Endothelial cell (in vitro differentiated cells): ENCODE results near the gene GMCL2. TPM values are rescaled to one million over a fixed set of nuclear protein-coding genes. Genes with fewer than 3 reads are reported as not detected.

ENCODE experiments used
- DNase-seq: peaks from one replicate; pipeline ENCODE4 v3.0.0; 2021; ENCODE audit warnings: low spot score
- H3K27ac Mint-ChIP-seq: one replicate; pipeline ENCODE4 v1.8.0; 2021; ENCODE audit warnings: mixed read lengths, inconsistent platforms; ENCODE audit not compliant: unreplicated experiment
- H3K27me3 Mint-ChIP-seq: one replicate; pipeline ENCODE4 v1.8.0; 2021; ENCODE audit warnings: mild to moderate bottlenecking, moderate library complexity, mixed read lengths, inconsistent platforms; ENCODE audit not compliant: unreplicated experiment
- H3K36me3 Mint-ChIP-seq: one replicate; pipeline ENCODE4 v1.8.0; 2021; ENCODE audit warnings: mild to moderate bottlenecking, low read depth, mixed read lengths, inconsistent platforms; ENCODE audit not compliant: unreplicated experiment
- H3K4me1 Mint-ChIP-seq: one replicate; pipeline ENCODE4 v1.8.0; 2021; ENCODE audit warnings: mild to moderate bottlenecking, mixed read lengths, inconsistent platforms; ENCODE audit not compliant: unreplicated experiment
- H3K4me3 Mint-ChIP-seq: one replicate; pipeline ENCODE4 v1.8.0; 2021; ENCODE audit warnings: mild to moderate bottlenecking, mixed read lengths, inconsistent platforms; ENCODE audit not compliant: unreplicated experiment
- H3K9me3 Mint-ChIP-seq: one replicate; pipeline ENCODE4 v1.8.0; 2021; ENCODE audit warnings: mixed read lengths, inconsistent platforms; ENCODE audit not compliant: unreplicated experiment
- total RNA-seq: library from RNA; stranded (reverse); fragmentation: NEBNext Ultra II Directional; extraction: Animal tissue kit (Norgen Biotek cat#: 25700); gene quantifications from one replicate; pipeline ENCODE4 v1.2.1, GENCODE V29; 2021; ENCODE audit not compliant: unreplicated experiment
- TF ChIP-seq, protein P1 (sequence below): fragments of 200-600 bp; sonication (generic); IDR thresholded peaks from one replicate; pipeline ENCODE4 v1.5.0; 2021; ENCODE audit warnings: antibody characterized with exemption; ENCODE audit not compliant: unreplicated experiment

GMCL2 gene
- total RNA-seq, 1 donor from 2014 or later: not detected

DNA sequence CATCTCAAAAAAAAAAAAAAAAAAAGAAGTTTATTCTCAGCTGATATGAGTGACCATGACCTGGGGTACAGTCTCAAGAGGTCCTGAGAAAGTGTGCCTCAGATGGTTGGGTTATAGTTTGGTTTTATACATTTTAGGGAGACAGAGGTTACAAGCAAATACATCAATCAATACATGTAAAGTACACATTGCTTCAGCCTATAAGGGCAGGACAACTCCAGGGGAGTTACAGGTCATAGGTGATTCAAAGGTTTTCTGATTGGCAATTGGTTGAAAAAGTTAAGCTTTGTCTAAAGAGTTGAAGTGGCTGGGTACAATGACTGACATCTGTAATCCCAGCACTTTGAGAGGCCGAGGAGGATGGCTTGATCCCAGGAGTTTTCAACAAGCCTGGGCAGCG, 2.3 kb upstream of the GMCL2 start:
- DNase-seq: no peak
- TF ChIP-seq, protein P1, sequence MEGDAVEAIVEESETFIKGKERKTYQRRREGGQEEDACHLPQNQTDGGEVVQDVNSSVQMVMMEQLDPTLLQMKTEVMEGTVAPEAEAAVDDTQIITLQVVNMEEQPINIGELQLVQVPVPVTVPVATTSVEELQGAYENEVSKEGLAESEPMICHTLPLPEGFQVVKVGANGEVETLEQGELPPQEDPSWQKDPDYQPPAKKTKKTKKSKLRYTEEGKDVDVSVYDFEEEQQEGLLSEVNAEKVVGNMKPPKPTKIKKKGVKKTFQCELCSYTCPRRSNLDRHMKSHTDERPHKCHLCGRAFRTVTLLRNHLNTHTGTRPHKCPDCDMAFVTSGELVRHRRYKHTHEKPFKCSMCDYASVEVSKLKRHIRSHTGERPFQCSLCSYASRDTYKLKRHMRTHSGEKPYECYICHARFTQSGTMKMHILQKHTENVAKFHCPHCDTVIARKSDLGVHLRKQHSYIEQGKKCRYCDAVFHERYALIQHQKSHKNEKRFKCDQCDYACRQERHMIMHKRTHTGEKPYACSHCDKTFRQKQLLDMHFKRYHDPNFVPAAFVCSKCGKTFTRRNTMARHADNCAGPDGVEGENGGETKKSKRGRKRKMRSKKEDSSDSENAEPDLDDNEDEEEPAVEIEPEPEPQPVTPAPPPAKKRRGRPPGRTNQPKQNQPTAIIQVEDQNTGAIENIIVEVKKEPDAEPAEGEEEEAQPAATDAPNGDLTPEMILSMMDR: no peak
- H3K4me1 Mint-ChIP-seq: peaks cover 12% of the 10 kb centered on the region
- no peak overlapping the region for H3K27ac Mint-ChIP-seq
- H3K36me3 Mint-ChIP-seq: peaks cover 3% of the 10 kb centered on the region
- no peaks in the 10 kb centered on the region for H3K9me3 Mint-ChIP-seq
- peaks cover 3% of the 10 kb centered on the region for H3K27me3 Mint-ChIP-seq
- H3K4me3 Mint-ChIP-seq: no peak overlapping the region

DNA sequence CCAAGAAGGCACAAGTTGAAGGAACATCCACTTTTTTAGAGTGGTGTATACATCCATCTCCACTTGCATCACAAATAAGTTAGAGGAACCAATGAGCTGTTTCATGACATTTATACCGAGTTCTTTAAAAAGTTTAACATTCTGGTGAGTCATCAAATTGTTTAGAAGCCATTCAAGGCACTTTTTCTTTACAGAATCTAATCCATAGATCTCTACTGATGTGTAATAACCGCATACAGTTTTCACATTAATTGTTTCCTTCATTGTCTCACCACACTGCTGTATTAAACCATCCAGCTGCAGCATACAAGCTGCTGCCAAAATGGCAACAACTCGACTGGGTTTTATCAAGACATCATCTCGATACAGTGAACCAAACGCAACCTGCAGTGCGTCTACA, 744 bp downstream of the GMCL2 start:
- DNase-seq: no peak
- TF ChIP-seq, protein P1: no peak
- H3K4me1 Mint-ChIP-seq: peaks cover 9% of the 10 kb centered on the region
- H3K9me3 Mint-ChIP-seq: no peaks in the 10 kb centered on the region
- peaks cover 3% of the 10 kb centered on the region for H3K27me3 Mint-ChIP-seq
- no peak overlapping the region for H3K4me3 Mint-ChIP-seq
- H3K27ac Mint-ChIP-seq: no peak overlapping the region
- no peaks in the 10 kb centered on the region for H3K36me3 Mint-ChIP-seq

- peak; percentile 44 for DNase-seq
- Mint-ChIP-seq H3K27me3 (peaks cover 2% of the 10 kb centered on the region), H3K36me3 (peaks cover 5% of the 10 kb centered on the region), H3K27ac (peak overlapping the region; percentile 96), H3K4me1 (peaks cover 20% of the 10 kb centered on the region), H3K4me3 (peak overlapping the region; percentile 44), H3K9me3 (no peaks in the 10 kb centered on the region)
- TF ChIP-seq, protein P1: no peak
Measured at GRCh38 chr5:178182158-178182876, 4.9 kb downstream of the GMCL2 start.

- H3K36me3 Mint-ChIP-seq: peaks cover 5% of the 10 kb centered on the region
- DNase-seq: no peak
- TF ChIP-seq, protein P1: no peak
- H3K27ac Mint-ChIP-seq: no peak overlapping the region
- H3K27me3 Mint-ChIP-seq: peaks cover 2% of the 10 kb centered on the region
- no peak overlapping the region for H3K4me3 Mint-ChIP-seq
- no peaks in the 10 kb centered on the region for H3K9me3 Mint-ChIP-seq
- peaks cover 20% of the 10 kb centered on the region for H3K4me1 Mint-ChIP-seq
Measured at GRCh38 chr5:178180141-178180863, 6.9 kb downstream of the GMCL2 start.

GRCh38 chr5:178177569-178177968, 9.6 kb downstream of the GMCL2 start:
- no peak for DNase-seq
- no peaks in the 10 kb centered on the region for H3K9me3 Mint-ChIP-seq
- no peak overlapping the region for H3K27ac Mint-ChIP-seq
- peaks cover 5% of the 10 kb centered on the region for H3K36me3 Mint-ChIP-seq
- no peak overlapping the region for H3K4me3 Mint-ChIP-seq
- TF ChIP-seq, protein P1: no peak
- H3K4me1 Mint-ChIP-seq: peaks cover 19% of the 10 kb centered on the region
- H3K27me3 Mint-ChIP-seq: peaks cover 2% of the 10 kb centered on the region
